Liver (tissue), 3 donors: ENCODE data around the gene OTOF.

Source experiments
- FOXA1 ChIP-seq: IDR thresholded peaks from 2 replicates; pipeline ENCODE4 v1.6.1; 2016; ENCODE audit warnings: antibody characterized with exemption
- GABPA ChIP-seq, 2 donors: IDR thresholded peaks in 1 of 2; conservative IDR thresholded peaks in 1 of 2; 2 replicates each; pipeline ENCODE4 v1.6.1; 2016; ENCODE audit warnings: antibody characterized with exemption in 2 of 2, mild to moderate bottlenecking in 1 of 2, moderate library complexity in 1 of 2
- HNF4A ChIP-seq, 2 donors: conservative IDR thresholded peaks; 2 replicates each; pipeline ENCODE4 v1.6.1; 2016; ENCODE audit warnings: antibody characterized with exemption in 2 of 2, mild to moderate bottlenecking in 2 of 2
- JUND ChIP-seq, 2 donors: IDR thresholded peaks; 2 replicates each; pipeline ENCODE4 v1.6.1; 2016; ENCODE audit warnings: antibody characterized with exemption in 2 of 2
- MAX ChIP-seq: IDR thresholded peaks from 2 replicates; pipeline ENCODE4 v1.6.1; 2016; ENCODE audit warnings: antibody characterized with exemption
- NR2F2 ChIP-seq: IDR thresholded peaks from 2 replicates; pipeline ENCODE4 v1.6.1; 2016; ENCODE audit warnings: antibody characterized with exemption
- RAD21 ChIP-seq, 2 donors: IDR thresholded peaks; 2 replicates each; pipeline ENCODE4 v1.6.1; 2016; ENCODE audit warnings: antibody characterized with exemption in 2 of 2, mild to moderate bottlenecking in 2 of 2
- RXRA ChIP-seq, 2 donors: IDR thresholded peaks; 2 replicates each; pipeline ENCODE4 v1.6.1; 2017 to 2018; ENCODE audit warnings: antibody characterized with exemption in 2 of 2, mild to moderate bottlenecking in 1 of 2
- TAF1 ChIP-seq: conservative IDR thresholded peaks from 2 replicates; pipeline ENCODE4 v1.6.1; 2016; ENCODE audit warnings: antibody characterized with exemption, mild to moderate bottlenecking
- YY1 ChIP-seq: IDR thresholded peaks from 2 replicates; pipeline ENCODE4 v1.6.1; 2016; ENCODE audit warnings: antibody characterized with exemption, mild to moderate bottlenecking
- ZBTB33 ChIP-seq: IDR thresholded peaks from 2 replicates; pipeline ENCODE4 v1.6.1; 2016; ENCODE audit warnings: antibody characterized with exemption
- TF ChIP-seq, protein P1 (sequence below): fragments of 150-350 bp; IDR thresholded peaks from 2 replicates; pipeline ENCODE4 v1.5.1; 2017; ENCODE audit warnings: improper control_type of control experiment, low read depth, low read length; ENCODE audit not compliant: missing input control
- TF ChIP-seq, protein P2 (sequence below): IDR thresholded peaks from 2 replicates; pipeline ENCODE4 v1.6.1; 2016; ENCODE audit warnings: antibody characterized with exemption, mild to moderate bottlenecking
- TF ChIP-seq, protein P3 (sequence below): IDR thresholded peaks from 2 replicates; pipeline ENCODE4 v1.6.1; 2016; ENCODE audit warnings: antibody characterized with exemption
- donor health status: healthy.
- donor health status: healthy.

DNA sequence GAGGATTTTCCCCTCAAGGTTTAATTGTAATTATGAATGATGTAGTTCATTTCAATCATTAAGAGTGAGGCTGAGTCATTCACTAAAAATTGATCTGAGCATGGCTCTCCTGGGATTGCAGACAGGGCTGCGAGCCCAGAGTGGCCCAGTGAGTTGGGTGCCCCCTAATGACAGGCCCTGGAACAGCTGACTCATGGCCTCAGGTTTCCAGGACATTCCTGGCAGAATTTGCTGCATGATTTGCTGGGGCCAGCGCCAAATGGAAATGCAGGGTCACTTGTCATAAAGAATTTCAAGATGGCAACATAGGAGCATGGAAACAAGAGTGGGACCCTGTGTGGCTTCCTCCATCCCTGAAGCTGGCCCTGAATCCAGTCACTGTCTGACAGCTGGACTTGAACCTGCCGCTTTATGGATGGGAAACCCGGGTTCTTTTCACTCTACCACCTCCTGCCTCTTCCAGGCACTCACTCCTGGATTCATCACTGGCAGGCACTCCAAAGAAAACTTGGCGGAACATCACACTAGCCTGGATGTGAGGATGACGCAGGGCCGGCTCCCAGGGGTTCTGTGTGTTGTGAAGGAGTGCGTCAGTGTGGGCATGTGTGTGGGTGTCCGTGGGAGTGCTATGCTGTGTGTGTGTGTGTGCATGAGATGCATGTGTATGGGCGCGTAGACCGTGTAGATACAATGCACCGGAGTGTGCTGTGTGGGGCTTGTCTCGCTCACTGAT lies 15.2 kb downstream of the OTOF start:
- TF ChIP-seq, protein P1, sequence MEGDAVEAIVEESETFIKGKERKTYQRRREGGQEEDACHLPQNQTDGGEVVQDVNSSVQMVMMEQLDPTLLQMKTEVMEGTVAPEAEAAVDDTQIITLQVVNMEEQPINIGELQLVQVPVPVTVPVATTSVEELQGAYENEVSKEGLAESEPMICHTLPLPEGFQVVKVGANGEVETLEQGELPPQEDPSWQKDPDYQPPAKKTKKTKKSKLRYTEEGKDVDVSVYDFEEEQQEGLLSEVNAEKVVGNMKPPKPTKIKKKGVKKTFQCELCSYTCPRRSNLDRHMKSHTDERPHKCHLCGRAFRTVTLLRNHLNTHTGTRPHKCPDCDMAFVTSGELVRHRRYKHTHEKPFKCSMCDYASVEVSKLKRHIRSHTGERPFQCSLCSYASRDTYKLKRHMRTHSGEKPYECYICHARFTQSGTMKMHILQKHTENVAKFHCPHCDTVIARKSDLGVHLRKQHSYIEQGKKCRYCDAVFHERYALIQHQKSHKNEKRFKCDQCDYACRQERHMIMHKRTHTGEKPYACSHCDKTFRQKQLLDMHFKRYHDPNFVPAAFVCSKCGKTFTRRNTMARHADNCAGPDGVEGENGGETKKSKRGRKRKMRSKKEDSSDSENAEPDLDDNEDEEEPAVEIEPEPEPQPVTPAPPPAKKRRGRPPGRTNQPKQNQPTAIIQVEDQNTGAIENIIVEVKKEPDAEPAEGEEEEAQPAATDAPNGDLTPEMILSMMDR, result peak; percentile 63
- TF ChIP-seq JUND (IDR thresholded peaks at IDR 0.05) (no peak), RAD21 (IDR thresholded peaks at IDR 0.05) (peak; percentile 76 to 82), ZBTB33 (no peak), GABPA (IDR thresholded peaks at IDR 0.05 in 1 of 2, conservative IDR thresholded peaks at IDR 0.05 in 1 of 2) (no peak), FOXA1 (no peak), HNF4A (conservative IDR thresholded peaks at IDR 0.05) (no peak), YY1 (no peak), NR2F2 (no peak), MAX (no peak), TAF1 (no peak), RXRA (IDR thresholded peaks at IDR 0.05) (no peak)
- TF ChIP-seq, protein P2, sequence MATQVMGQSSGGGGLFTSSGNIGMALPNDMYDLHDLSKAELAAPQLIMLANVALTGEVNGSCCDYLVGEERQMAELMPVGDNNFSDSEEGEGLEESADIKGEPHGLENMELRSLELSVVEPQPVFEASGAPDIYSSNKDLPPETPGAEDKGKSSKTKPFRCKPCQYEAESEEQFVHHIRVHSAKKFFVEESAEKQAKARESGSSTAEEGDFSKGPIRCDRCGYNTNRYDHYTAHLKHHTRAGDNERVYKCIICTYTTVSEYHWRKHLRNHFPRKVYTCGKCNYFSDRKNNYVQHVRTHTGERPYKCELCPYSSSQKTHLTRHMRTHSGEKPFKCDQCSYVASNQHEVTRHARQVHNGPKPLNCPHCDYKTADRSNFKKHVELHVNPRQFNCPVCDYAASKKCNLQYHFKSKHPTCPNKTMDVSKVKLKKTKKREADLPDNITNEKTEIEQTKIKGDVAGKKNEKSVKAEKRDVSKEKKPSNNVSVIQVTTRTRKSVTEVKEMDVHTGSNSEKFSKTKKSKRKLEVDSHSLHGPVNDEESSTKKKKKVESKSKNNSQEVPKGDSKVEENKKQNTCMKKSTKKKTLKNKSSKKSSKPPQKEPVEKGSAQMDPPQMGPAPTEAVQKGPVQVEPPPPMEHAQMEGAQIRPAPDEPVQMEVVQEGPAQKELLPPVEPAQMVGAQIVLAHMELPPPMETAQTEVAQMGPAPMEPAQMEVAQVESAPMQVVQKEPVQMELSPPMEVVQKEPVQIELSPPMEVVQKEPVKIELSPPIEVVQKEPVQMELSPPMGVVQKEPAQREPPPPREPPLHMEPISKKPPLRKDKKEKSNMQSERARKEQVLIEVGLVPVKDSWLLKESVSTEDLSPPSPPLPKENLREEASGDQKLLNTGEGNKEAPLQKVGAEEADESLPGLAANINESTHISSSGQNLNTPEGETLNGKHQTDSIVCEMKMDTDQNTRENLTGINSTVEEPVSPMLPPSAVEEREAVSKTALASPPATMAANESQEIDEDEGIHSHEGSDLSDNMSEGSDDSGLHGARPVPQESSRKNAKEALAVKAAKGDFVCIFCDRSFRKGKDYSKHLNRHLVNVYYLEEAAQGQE, result no peak
- TF ChIP-seq, protein P3, sequence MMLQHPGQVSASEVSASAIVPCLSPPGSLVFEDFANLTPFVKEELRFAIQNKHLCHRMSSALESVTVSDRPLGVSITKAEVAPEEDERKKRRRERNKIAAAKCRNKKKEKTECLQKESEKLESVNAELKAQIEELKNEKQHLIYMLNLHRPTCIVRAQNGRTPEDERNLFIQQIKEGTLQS, result no peak
